ENCODE results near the gene SPATA31E1.
"Not testable (repeated sequence)": the region's sequence is repeated elsewhere in the genome, so short reads cannot be mapped to it uniquely, and the experiment has no call there.

SPATA31E1 gene

GRCh38 chr9:87910821-87911220, 28.1 kb downstream of the SPATA31E1 start:
- no peak for ATAC-seq
- TF ChIP-seq CSDC2 (CRISPR knock-in tag; IDR thresholded peaks at IDR 0.05) = no peak
- TF ChIP-seq, protein P1, sequence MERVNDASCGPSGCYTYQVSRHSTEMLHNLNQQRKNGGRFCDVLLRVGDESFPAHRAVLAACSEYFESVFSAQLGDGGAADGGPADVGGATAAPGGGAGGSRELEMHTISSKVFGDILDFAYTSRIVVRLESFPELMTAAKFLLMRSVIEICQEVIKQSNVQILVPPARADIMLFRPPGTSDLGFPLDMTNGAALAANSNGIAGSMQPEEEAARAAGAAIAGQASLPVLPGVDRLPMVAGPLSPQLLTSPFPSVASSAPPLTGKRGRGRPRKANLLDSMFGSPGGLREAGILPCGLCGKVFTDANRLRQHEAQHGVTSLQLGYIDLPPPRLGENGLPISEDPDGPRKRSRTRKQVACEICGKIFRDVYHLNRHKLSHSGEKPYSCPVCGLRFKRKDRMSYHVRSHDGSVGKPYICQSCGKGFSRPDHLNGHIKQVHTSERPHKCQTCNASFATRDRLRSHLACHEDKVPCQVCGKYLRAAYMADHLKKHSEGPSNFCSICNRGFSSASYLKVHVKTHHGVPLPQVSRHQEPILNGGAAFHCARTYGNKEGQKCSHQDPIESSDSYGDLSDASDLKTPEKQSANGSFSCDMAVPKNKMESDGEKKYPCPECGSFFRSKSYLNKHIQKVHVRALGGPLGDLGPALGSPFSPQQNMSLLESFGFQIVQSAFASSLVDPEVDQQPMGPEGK (CRISPR knock-in tag; IDR thresholded peaks at IDR 0.05; ENCODE audit: borderline replicate concordance) = no peak
- TF ChIP-seq ESRRG (CRISPR knock-in tag; IDR thresholded peaks at IDR 0.05) = no peak
- TF ChIP-seq CSRNP3 (CRISPR knock-in tag; IDR thresholded peaks at IDR 0.05) = no peak
- TF ChIP-seq ZNF565 (CRISPR knock-in tag; conservative IDR thresholded peaks at IDR 0.05; ENCODE audit: low read depth) = no peak

- ATAC-seq = not testable (repeated sequence)
These were observed 35.0 kb downstream of the SPATA31E1 start, which contains the start of gene SPATA31C1 for GRCh38 chr9:87917662-87918061. Gene SPATA31C1, plus strand, starts transcription at chr9:87917962.

DNA sequence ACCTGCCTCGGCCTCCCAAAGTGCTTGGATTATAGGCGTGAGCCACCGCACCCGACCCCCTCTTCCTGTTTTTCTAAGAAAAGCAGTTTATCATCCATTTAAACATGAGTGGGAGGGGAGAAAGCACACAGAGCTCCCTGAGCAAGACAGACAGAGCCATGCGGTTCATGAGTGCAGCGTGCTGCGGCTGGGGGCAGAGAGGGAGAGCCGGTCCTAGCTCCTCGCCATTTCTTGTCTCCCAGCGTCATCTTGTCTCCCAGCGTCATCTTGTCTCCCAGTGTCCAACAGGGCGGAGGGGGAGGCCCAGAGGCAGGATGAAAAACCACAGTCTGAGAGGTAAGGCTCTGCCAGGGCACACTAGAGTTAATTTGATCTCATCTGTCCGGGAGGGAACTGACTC, 36.3 kb downstream of the SPATA31E1 start:
- ATAC-seq = not testable (repeated sequence)

- not testable (repeated sequence) for ATAC-seq
These were observed 38.9 kb downstream of the SPATA31E1 start for GRCh38 chr9:87921561-87921960.

DNA sequence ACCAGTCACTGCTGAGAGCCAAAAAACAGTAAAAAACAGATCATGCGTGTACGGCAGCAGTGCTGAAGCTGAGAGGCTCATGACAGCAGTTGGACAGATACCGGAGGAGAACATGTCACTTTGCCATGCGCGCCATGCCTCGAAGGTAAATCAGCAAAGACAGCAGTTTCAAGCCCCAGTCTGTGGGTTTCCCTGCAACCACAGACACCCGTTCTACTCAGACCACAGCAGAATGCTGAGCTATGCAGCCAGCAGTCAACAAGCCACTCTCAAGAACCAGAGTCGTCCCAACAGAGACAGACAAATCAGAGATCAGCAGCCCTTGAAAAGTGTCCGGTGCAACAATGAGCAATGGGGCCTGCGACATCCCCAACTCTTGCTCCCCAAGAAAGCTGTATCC, 40.3 kb downstream of the SPATA31E1 start:
- ATAC-seq = not testable (repeated sequence)

GRCh38 chr9:87924851-87925250, 42.2 kb downstream of the SPATA31E1 start:
- not testable (repeated sequence) for ATAC-seq

DNA sequence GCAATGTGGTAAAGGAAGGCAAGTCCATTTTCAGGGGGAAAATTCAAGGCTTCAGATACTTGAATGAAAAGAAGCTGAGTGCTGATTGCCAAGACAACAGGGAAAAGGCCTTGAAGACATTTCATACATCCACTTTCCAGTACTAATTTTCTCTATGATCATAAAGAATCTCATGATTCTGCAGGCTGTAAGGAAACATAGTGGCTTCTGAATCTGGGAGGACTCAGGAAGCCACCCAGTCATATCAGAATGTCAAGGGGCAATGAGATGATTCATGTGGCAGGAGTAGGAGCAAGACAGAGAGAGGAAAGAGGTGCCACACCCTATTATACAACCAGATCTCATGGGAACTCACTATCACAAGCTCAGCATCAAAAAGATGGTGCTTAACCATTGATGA, 46.5 kb downstream of the SPATA31E1 start:
- ATAC-seq = not testable (repeated sequence)

GRCh38 chr9:87934444-87934843, 51.8 kb downstream of the SPATA31E1 start:
- not testable (repeated sequence) for ATAC-seq

DNA sequence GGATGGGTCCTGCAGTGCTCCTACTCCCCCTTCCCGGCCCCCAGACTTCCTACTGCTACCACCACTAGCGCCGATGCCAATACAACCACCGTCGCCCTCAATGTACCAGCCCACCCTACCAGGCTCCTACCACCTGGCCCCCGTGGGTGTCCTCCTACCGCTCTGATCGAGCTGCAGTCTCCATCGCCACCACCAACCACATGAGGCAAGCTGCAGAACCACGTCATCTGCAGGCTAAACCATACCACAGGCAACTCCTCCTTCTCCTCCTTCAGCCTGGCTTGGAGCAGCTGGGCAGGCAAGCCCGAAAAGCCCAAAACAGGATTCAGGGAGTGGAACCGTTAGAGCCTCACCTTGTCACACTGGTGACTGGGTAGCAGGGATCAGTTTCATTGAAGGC, 54.7 kb downstream of the SPATA31E1 start:
- ATAC-seq = not testable (repeated sequence)

DNA sequence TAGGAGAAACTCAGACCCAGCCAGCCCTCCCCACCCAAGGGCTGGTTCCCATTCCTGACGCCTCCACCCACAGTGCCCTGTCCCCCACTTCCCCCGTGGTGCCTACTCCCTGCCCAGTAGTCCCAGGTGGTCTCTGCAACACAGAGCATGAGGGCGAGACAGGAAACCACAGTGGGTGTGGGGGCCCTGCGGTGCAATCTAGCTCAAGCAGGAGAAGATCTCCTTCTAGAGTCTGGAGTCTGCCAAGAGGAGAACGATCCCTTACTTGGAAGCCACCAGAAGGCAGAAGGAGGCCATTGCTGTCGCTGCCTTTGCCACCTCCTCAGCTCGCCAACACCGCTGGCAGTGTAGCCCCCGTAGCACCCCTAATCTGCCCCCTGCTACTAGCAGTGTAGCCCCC, 55.2 kb downstream of the SPATA31E1 start:
- ATAC-seq = not testable (repeated sequence)

DNA sequence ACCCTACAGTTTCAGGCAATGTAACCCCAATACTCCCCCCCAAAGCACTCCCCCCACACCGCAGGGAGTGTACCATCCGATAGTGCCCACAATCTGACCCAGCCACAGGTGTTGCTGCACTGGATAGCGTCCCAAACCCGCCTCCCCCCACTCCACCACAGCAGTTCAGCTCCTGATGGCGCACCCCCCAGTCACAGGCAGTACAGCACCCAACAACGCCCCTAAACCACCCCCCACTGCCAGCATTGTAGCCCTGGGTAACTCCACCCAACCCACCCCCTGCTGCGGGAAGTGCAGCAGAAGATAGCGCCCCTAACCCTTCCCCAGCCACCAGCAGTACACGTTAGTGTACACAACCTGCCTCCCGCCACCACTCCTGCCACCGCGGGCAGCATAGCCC, 55.7 kb downstream of the SPATA31E1 start:
- not testable (repeated sequence) for ATAC-seq
